WTC11 (cell line): Measurements from ENCODE around the gene KSR2.

Experiments
- GABPB1 ChIP-seq: sonication (generic); formaldehyde crosslinking; IDR thresholded peaks from 2 replicates; pipeline ENCODE4 v1.8.1; 2023; ENCODE audit warnings: mild to moderate bottlenecking, missing genetic modification reagents
- MYBL2 ChIP-seq: sonication (generic); formaldehyde crosslinking; IDR thresholded peaks from 2 replicates; pipeline ENCODE4 v1.8.1; 2023; ENCODE audit warnings: mild to moderate bottlenecking, moderate library complexity, missing genetic modification reagents
- NFYB ChIP-seq: sonication (generic); formaldehyde crosslinking; conservative IDR thresholded peaks from 2 replicates; pipeline ENCODE4 v1.8.0; 2022; ENCODE audit warnings: low read depth, missing genetic modification reagents
- NR1H2 ChIP-seq: sonication (generic); formaldehyde crosslinking; IDR thresholded peaks from 2 replicates; pipeline ENCODE4 v1.9.0; 2021; ENCODE audit warnings: mild to moderate bottlenecking, moderate library complexity, missing genetic modification reagents
- RELA ChIP-seq: sonication (generic); formaldehyde crosslinking; IDR thresholded peaks from 2 replicates; pipeline ENCODE4 v1.8.1; 2022; ENCODE audit warnings: missing genetic modification reagents, mild to moderate bottlenecking, borderline replicate concordance
- SP1 ChIP-seq: sonication (generic); formaldehyde crosslinking; conservative IDR thresholded peaks from 2 replicates; pipeline ENCODE4 v1.8.1; 2022; ENCODE audit warnings: missing genetic modification reagents
- STAT6 ChIP-seq: sonication (generic); formaldehyde crosslinking; conservative IDR thresholded peaks from 2 replicates; pipeline ENCODE4 v1.8.1; 2023; ENCODE audit warnings: mild to moderate bottlenecking, low read depth, missing genetic modification reagents, moderate library complexity
- ZNF416 ChIP-seq: fragments of 250-450 bp; sonication (Bioruptor Pico); IDR thresholded peaks from 2 replicates; pipeline ENCODE4 v1.9.0; 2021; ENCODE audit warnings: mild to moderate bottlenecking, inconsistent platforms
- TF ChIP-seq, protein P1 (sequence below): fragments of 200-600 bp; IDR thresholded peaks from 2 replicates; pipeline ENCODE4 v1.8.0; 2022; ENCODE audit warnings: antibody characterized with exemption
- TF ChIP-seq, protein P2 (sequence below): sonication (generic); formaldehyde crosslinking; conservative IDR thresholded peaks from 2 replicates; pipeline ENCODE4 v1.8.1; 2022; ENCODE audit warnings: mild to moderate bottlenecking, missing genetic modification reagents
- TF ChIP-seq, protein P3 (sequence below): sonication (generic); formaldehyde crosslinking; IDR thresholded peaks from 2 replicates; pipeline ENCODE4 v1.8.1; 2023; ENCODE audit warnings: mild to moderate bottlenecking, missing genetic modification reagents, moderate library complexity
- TF ChIP-seq, protein P4 (sequence below): sonication (generic); formaldehyde crosslinking; IDR thresholded peaks from 2 replicates; pipeline ENCODE4 v1.8.0; 2022; ENCODE audit warnings: mild to moderate bottlenecking, missing genetic modification reagents
- TF ChIP-seq, protein P5 (sequence below): sonication (generic); formaldehyde crosslinking; IDR thresholded peaks from 2 replicates; pipeline ENCODE4 v1.8.1; 2022; ENCODE audit warnings: missing genetic modification reagents, borderline replicate concordance

DNA sequence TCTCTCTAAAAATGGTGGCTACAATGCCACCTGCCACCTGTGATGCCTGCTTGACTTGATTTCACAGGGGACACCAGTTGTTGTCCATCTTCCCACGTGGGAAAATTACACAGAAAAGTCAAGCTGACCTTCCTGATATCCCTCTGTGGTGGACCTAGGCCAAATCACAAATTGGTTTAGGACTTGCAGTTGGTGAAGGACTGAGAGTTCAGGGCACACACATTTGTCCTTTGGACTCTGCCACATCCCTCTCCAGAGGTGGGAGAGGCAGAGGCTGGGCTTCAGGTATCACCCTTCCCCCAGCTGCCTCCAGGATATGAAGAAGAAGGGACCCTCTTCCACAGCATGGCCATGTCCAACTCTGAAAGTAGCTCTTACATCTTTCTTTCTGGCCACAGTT, 551.8 kb downstream of the KSR2 start:
- TF ChIP-seq, protein P1, sequence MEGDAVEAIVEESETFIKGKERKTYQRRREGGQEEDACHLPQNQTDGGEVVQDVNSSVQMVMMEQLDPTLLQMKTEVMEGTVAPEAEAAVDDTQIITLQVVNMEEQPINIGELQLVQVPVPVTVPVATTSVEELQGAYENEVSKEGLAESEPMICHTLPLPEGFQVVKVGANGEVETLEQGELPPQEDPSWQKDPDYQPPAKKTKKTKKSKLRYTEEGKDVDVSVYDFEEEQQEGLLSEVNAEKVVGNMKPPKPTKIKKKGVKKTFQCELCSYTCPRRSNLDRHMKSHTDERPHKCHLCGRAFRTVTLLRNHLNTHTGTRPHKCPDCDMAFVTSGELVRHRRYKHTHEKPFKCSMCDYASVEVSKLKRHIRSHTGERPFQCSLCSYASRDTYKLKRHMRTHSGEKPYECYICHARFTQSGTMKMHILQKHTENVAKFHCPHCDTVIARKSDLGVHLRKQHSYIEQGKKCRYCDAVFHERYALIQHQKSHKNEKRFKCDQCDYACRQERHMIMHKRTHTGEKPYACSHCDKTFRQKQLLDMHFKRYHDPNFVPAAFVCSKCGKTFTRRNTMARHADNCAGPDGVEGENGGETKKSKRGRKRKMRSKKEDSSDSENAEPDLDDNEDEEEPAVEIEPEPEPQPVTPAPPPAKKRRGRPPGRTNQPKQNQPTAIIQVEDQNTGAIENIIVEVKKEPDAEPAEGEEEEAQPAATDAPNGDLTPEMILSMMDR, result no peak
- no peak for TF ChIP-seq ZNF416
- TF ChIP-seq SP1 (CRISPR knock-in tag), result no peak
- no peak for TF ChIP-seq GABPB1 (CRISPR knock-in tag)
- TF ChIP-seq, protein P2, sequence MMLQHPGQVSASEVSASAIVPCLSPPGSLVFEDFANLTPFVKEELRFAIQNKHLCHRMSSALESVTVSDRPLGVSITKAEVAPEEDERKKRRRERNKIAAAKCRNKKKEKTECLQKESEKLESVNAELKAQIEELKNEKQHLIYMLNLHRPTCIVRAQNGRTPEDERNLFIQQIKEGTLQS (CRISPR knock-in tag), result no peak
- TF ChIP-seq, protein P3, sequence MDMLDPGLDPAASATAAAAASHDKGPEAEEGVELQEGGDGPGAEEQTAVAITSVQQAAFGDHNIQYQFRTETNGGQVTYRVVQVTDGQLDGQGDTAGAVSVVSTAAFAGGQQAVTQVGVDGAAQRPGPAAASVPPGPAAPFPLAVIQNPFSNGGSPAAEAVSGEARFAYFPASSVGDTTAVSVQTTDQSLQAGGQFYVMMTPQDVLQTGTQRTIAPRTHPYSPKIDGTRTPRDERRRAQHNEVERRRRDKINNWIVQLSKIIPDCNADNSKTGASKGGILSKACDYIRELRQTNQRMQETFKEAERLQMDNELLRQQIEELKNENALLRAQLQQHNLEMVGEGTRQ (CRISPR knock-in tag), result no peak
- TF ChIP-seq NFYB, result no peak
- TF ChIP-seq, protein P4, sequence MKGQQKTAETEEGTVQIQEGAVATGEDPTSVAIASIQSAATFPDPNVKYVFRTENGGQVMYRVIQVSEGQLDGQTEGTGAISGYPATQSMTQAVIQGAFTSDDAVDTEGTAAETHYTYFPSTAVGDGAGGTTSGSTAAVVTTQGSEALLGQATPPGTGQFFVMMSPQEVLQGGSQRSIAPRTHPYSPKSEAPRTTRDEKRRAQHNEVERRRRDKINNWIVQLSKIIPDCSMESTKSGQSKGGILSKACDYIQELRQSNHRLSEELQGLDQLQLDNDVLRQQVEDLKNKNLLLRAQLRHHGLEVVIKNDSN (CRISPR knock-in tag), result no peak
- TF ChIP-seq NR1H2, result no peak
- TF ChIP-seq MYBL2 (CRISPR knock-in tag), result no peak
- no peak for TF ChIP-seq STAT6 (CRISPR knock-in tag)
- TF ChIP-seq RELA (CRISPR knock-in tag), result no peak
- TF ChIP-seq, protein P5, sequence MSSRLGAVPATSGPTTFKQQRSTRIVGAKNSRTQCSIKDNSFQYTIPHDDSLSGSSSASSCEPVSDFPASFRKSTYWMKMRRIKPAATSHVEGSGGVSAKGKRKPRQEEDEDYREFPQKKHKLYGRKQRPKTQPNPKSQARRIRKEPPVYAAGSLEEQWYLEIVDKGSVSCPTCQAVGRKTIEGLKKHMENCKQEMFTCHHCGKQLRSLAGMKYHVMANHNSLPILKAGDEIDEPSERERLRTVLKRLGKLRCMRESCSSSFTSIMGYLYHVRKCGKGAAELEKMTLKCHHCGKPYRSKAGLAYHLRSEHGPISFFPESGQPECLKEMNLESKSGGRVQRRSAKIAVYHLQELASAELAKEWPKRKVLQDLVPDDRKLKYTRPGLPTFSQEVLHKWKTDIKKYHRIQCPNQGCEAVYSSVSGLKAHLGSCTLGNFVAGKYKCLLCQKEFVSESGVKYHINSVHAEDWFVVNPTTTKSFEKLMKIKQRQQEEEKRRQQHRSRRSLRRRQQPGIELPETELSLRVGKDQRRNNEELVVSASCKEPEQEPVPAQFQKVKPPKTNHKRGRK (CRISPR knock-in tag), result no peak
